HEK293 (cell line): ENCODE data around the gene DUSP22.

Experiments used
- CTCF ChIA-PET: fragments of 350-600 bp; formaldehyde crosslinking; extraction: SDS; loops from one replicate; lab custom pipeline; 2021; ENCODE audit warnings: antibody characterized with exemption; lab: Yijun Ruan, JAX
- POLR2A ChIA-PET: fragments of 300-600 bp; formaldehyde crosslinking; extraction: SDS; loops from one replicate; lab custom pipeline; 2020; ENCODE audit warnings: antibody characterized with exemption, inconsistent platforms; lab: Yijun Ruan, JAX
- H3K27ac ChIP-seq: fragments of 200-500 bp; sonication (Bioruptor generic); 2 replicates; pipeline ENCODE4 v1.5.1; 2014; ENCODE audit warnings: low read depth, low read length, control low read depth, inconsistent platforms; ENCODE audit errors: extremely low read depth
- H3K36me3 ChIP-seq, 2 experiments: fragments of 200-500 bp in 1 of 2; sonication (Bioruptor generic) in 1 of 2; 1 replicate in 1 of 2; 2 replicates in 1 of 2; pipeline ENCODE4 v1.5.1; 2014 to 2017; ENCODE audit warnings: inconsistent platforms in 2 of 2, low read length in 2 of 2; ENCODE audit not compliant: control insufficient read depth in 2 of 2, insufficient read depth in 1 of 2
- H3K4me1 ChIP-seq: fragments of 200-500 bp; sonication (Bioruptor generic); 2 replicates; pipeline ENCODE4 v1.5.1; 2014; ENCODE audit warnings: mild to moderate bottlenecking, low read length, inconsistent platforms; ENCODE audit not compliant: control insufficient read depth, insufficient read depth
- H3K4me3 ChIP-seq: 2 replicates; pipeline ENCODE4 v1.5.1; 2011; ENCODE audit warnings: low read depth, mild to moderate bottlenecking, control low read depth, low read length, moderate library complexity
- H3K9me3 ChIP-seq: fragments of 200-500 bp; sonication (Bioruptor generic); 2 replicates; pipeline ENCODE4 v1.5.1; 2014; ENCODE audit warnings: low read depth, low read length, inconsistent platforms; ENCODE audit not compliant: control insufficient read depth, insufficient read depth
- BCL11B ChIP-seq: fragments of 450-650 bp; formaldehyde crosslinking; IDR thresholded peaks from 2 replicates; pipeline ENCODE4 v1.5.1; 2016; ENCODE audit warnings: low read depth, missing biosample characterization, missing genetic modification characterization
- GFI1B ChIP-seq: fragments of 450-650 bp; formaldehyde crosslinking; IDR thresholded peaks from 2 replicates; pipeline ENCODE4 v1.5.1; 2016; ENCODE audit warnings: missing biosample characterization, missing genetic modification characterization
- KLF1 ChIP-seq: fragments of 450-650 bp; formaldehyde crosslinking; IDR thresholded peaks from 2 replicates; pipeline ENCODE4 v1.5.1; 2016; ENCODE audit warnings: missing biosample characterization, missing genetic modification characterization
- KLF10 ChIP-seq: fragments of 450-650 bp; IDR thresholded peaks from 2 replicates; pipeline ENCODE4 v1.5.1; 2018; ENCODE audit warnings: missing biosample characterization, mild to moderate bottlenecking, missing genetic modification characterization
- OSR2 ChIP-seq: fragments of 450-650 bp; formaldehyde crosslinking; IDR thresholded peaks from 2 replicates; pipeline ENCODE4 v1.5.1; 2016; ENCODE audit warnings: missing biosample characterization, missing genetic modification characterization
- PRDM1 ChIP-seq: fragments of 450-650 bp; formaldehyde crosslinking; IDR thresholded peaks from 2 replicates; pipeline ENCODE4; 2016; ENCODE audit warnings: missing biosample characterization, missing genetic modification characterization
- SCRT2 ChIP-seq: fragments of 450-650 bp; formaldehyde crosslinking; IDR thresholded peaks from 2 replicates; pipeline ENCODE4 v1.5.1; 2016; ENCODE audit warnings: missing biosample characterization, missing genetic modification characterization
- ZBTB17 ChIP-seq: fragments of 450-650 bp; formaldehyde crosslinking; IDR thresholded peaks from 2 replicates; pipeline ENCODE4 v1.5.1; 2016; ENCODE audit warnings: missing biosample characterization, missing genetic modification characterization
- ZBTB20 ChIP-seq: fragments of 450-650 bp; formaldehyde crosslinking; IDR thresholded peaks from 2 replicates; pipeline ENCODE4 v1.5.1; 2016; ENCODE audit warnings: missing biosample characterization, missing genetic modification characterization
- ZBTB8A ChIP-seq: fragments of 450-650 bp; formaldehyde crosslinking; IDR thresholded peaks from 2 replicates; pipeline ENCODE4 v1.5.1; 2016; ENCODE audit warnings: missing biosample characterization, missing genetic modification characterization
- ZIC2 ChIP-seq: fragments of 450-650 bp; formaldehyde crosslinking; IDR thresholded peaks from 2 replicates; pipeline ENCODE4 v1.5.1; 2016; ENCODE audit warnings: missing biosample characterization, missing genetic modification characterization
- ZNF121 ChIP-seq: fragments of 450-650 bp; formaldehyde crosslinking; IDR thresholded peaks from 2 replicates; pipeline ENCODE4 v1.5.1; 2016; ENCODE audit warnings: missing biosample characterization, missing genetic modification characterization
- ZNF174 ChIP-seq: fragments of 450-650 bp; formaldehyde crosslinking; IDR thresholded peaks from 2 replicates; pipeline ENCODE4 v1.5.0; 2017; ENCODE audit warnings: missing biosample characterization, mild to moderate bottlenecking, missing genetic modification characterization
- ZNF211 ChIP-seq: fragments of 450-650 bp; formaldehyde crosslinking; IDR thresholded peaks from 2 replicates; pipeline ENCODE4 v1.5.1; 2016; ENCODE audit warnings: low read depth, missing biosample characterization, missing genetic modification characterization
- ZNF292 ChIP-seq: fragments of 450-650 bp; formaldehyde crosslinking; IDR thresholded peaks from 2 replicates; pipeline ENCODE4 v1.5.1; 2016; ENCODE audit warnings: low read depth, missing biosample characterization, missing genetic modification characterization, borderline replicate concordance
- ZNF302 ChIP-seq: fragments of 450-650 bp; formaldehyde crosslinking; IDR thresholded peaks from 2 replicates; pipeline ENCODE4 v1.5.1; 2016; ENCODE audit warnings: missing biosample characterization, missing genetic modification characterization, low read depth
- ZNF335 ChIP-seq: fragments of 450-650 bp; formaldehyde crosslinking; conservative IDR thresholded peaks from 2 replicates; pipeline ENCODE4 v1.5.1; 2016; ENCODE audit warnings: missing biosample characterization, missing genetic modification characterization
- ZNF37A ChIP-seq: fragments of 450-650 bp; IDR thresholded peaks from 2 replicates; pipeline ENCODE4 v1.5.1; 2018; ENCODE audit warnings: missing biosample characterization, missing genetic modification characterization
- ZNF423 ChIP-seq: fragments of 450-650 bp; formaldehyde crosslinking; IDR thresholded peaks from 2 replicates; pipeline ENCODE4 v1.5.1; 2016; ENCODE audit warnings: missing biosample characterization, missing genetic modification characterization
- ZNF600 ChIP-seq: fragments of 450-650 bp; formaldehyde crosslinking; IDR thresholded peaks from 2 replicates; pipeline ENCODE4 v1.5.1; 2016; ENCODE audit warnings: missing biosample characterization, missing genetic modification characterization
- ZNF621 ChIP-seq: fragments of 450-650 bp; formaldehyde crosslinking; IDR thresholded peaks from 2 replicates; pipeline ENCODE4 v1.5.1; 2017; ENCODE audit warnings: missing biosample characterization, missing genetic modification characterization
- ZNF654 ChIP-seq: fragments of 450-650 bp; formaldehyde crosslinking; IDR thresholded peaks from 2 replicates; pipeline ENCODE4 v1.5.1; 2016; ENCODE audit warnings: low read depth, missing biosample characterization, missing genetic modification characterization
- ZNF707 ChIP-seq: fragments of 450-650 bp; formaldehyde crosslinking; IDR thresholded peaks from 2 replicates; pipeline ENCODE4 v1.5.1; 2016; ENCODE audit warnings: missing biosample characterization, missing genetic modification characterization
- ZXDB ChIP-seq: fragments of 450-650 bp; formaldehyde crosslinking; IDR thresholded peaks from 2 replicates; pipeline ENCODE4 v1.5.1; 2016; ENCODE audit warnings: missing biosample characterization, missing genetic modification characterization
- TF ChIP-seq, protein P1 (sequence below): fragments of 450-650 bp; formaldehyde crosslinking; IDR thresholded peaks from 2 replicates; pipeline ENCODE4 v1.5.1; 2016; ENCODE audit warnings: missing biosample characterization, missing genetic modification characterization
- TF ChIP-seq, protein P2 (sequence below): fragments of 450-650 bp; formaldehyde crosslinking; IDR thresholded peaks from 2 replicates; pipeline ENCODE4 v1.5.1; 2016; ENCODE audit warnings: missing biosample characterization, missing genetic modification characterization
- TF ChIP-seq, protein P3 (sequence below): fragments of 450-650 bp; formaldehyde crosslinking; IDR thresholded peaks from 2 replicates; pipeline ENCODE4 v1.5.1; 2016; ENCODE audit warnings: missing biosample characterization, missing genetic modification characterization, low read depth
- TF ChIP-seq, protein P4 (sequence below): fragments of 450-650 bp; formaldehyde crosslinking; IDR thresholded peaks from 2 replicates; pipeline ENCODE4 v1.5.1; 2017; ENCODE audit warnings: missing biosample characterization, missing genetic modification characterization
- TF ChIP-seq, protein P5 (sequence below): fragments of 450-650 bp; formaldehyde crosslinking; IDR thresholded peaks from 2 replicates; pipeline ENCODE4 v1.5.1; 2016; ENCODE audit warnings: missing biosample characterization, missing genetic modification characterization
- TF ChIP-seq, protein P6 (sequence below): fragments of 450-650 bp; formaldehyde crosslinking; IDR thresholded peaks from 2 replicates; pipeline ENCODE4 v1.5.1; 2017; ENCODE audit warnings: missing biosample characterization, missing genetic modification characterization

The DUSP22 gene

DNA sequence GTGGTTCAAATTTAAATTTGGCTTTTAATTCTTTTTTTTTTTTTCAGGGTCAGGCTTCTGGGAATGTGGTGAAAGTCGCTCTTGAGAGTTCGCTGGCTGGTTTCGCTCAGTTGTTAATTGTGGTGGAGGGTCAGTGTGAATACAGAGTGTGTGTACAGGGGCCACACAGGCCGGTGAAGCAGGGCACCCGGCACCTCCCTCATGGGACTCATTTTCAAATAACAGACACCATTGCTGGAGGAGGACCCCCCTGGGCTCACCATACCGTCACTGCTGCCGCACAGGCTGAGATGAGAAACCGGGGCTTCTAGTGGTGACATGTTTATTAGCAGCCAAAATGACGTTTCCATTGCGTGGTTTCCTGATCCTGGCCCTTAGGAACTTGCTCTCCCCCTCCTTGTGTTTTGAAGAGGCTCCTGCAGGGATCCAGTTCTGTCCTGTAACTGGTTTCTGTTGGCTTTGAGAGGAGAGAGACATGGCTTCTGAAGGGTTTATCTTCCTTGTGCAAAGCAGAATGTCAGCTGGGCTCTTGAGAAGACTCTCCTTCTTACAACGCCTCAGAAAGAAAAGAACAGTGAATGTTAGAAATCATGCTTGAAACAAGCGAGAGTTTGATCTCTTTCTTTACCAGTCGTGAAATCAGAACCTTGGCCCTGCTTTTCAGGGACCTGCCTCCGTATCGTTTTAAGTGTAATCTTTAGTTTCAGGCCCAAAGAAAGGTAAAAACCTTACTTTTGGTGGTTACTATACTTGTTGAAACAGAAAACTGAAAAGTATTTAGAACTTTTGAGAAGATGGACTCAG is 37.8 kb downstream of the DUSP22 start:
- no peaks in the 10 kb centered on the region for H3K36me3 ChIP-seq
- ChIA-PET POLR2A (no interaction called here), CTCF (interaction anchor here (0.5 to 0.9 kb wide), 2 partner anchors 11 to 14 kb away, joined by 3 read pairs; no protein-coding TSS in a partner anchor)
- no peak overlapping the region for H3K4me3 ChIP-seq
- H3K27ac ChIP-seq: no peak overlapping the region
- no peaks in the 10 kb centered on the region for H3K9me3 ChIP-seq
- peaks cover 35% of the 10 kb centered on the region for H3K4me1 ChIP-seq
- TF ChIP-seq ZNF654 (tag by site-specific recombination) (peak; percentile 2; the same call in 1 of the 2 replicates), ZNF302 (tag by site-specific recombination) (no peak), ZBTB20 (peak; percentile 43; the same call in 1 of the 2 replicates), SCRT2 (tag by site-specific recombination) (no peak), ZIC2 (peak; percentile 68), OSR2 (tag by site-specific recombination) (no peak; the same call in 1 of the 2 replicates), ZNF292 (tag by site-specific recombination) (no peak), ZNF335 (tag by site-specific recombination) (peak; percentile 6; the same call in 1 of the 2 replicates), ZNF621 (tag by site-specific recombination) (no peak), PRDM1 (tag by site-specific recombination) (peak; percentile 60; the same call in 1 of the 2 replicates), BCL11B (tag by site-specific recombination) (no peak), KLF10 (tag by site-specific recombination) (no peak), ZNF211 (tag by site-specific recombination) (no peak), ZNF174 (tag by site-specific recombination) (no peak), ZNF37A (tag by site-specific recombination) (no peak), ZNF600 (tag by site-specific recombination) (0 out of 2 replicates have a peak, but pooled peaks have one; percentile 30), ZXDB (tag by site-specific recombination) (no peak), ZBTB17 (tag by site-specific recombination) (no peak), ZNF707 (tag by site-specific recombination) (no peak), GFI1B (no peak), ZBTB8A (tag by site-specific recombination) (0 out of 2 replicates have a peak, but pooled peaks have one; percentile 12), KLF1 (tag by site-specific recombination) (no peak), ZNF121 (tag by site-specific recombination) (no peak), ZNF423 (tag by site-specific recombination) (peak; percentile 41; the same call in 1 of the 2 replicates)
- TF ChIP-seq, protein P1, sequence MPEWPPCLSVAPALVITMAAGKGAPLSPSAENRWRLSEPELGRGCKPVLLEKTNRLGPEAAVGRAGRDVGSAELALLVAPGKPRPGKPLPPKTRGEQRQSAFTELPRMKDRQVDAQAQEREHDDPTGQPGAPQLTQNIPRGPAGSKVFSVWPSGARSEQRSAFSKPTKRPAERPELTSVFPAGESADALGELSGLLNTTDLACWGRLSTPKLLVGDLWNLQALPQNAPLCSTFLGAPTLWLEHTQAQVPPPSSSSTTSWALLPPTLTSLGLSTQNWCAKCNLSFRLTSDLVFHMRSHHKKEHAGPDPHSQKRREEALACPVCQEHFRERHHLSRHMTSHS: no peak
- TF ChIP-seq, protein P2, sequence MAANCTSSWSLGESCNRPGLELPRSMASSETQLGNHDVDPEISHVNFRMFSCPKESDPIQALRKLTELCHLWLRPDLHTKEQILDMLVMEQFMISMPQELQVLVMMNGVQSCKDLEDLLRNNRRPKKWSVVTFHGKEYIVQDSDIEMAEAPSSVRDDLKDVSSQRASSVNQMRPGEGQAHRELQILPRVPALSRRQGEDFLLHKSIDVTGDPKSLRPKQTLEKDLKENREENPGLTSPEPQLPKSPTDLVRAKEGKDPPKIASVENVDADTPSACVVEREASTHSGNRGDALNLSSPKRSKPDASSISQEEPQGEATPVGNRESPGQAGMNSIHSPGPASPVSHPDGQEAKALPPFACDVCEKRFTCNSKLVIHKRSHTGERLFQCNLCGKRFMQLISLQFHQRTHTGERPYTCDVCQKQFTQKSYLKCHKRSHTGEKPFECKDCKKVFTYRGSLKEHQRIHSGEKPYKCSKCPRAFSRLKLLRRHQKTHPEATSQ (tag by site-specific recombination): no peak
- TF ChIP-seq, protein P3, sequence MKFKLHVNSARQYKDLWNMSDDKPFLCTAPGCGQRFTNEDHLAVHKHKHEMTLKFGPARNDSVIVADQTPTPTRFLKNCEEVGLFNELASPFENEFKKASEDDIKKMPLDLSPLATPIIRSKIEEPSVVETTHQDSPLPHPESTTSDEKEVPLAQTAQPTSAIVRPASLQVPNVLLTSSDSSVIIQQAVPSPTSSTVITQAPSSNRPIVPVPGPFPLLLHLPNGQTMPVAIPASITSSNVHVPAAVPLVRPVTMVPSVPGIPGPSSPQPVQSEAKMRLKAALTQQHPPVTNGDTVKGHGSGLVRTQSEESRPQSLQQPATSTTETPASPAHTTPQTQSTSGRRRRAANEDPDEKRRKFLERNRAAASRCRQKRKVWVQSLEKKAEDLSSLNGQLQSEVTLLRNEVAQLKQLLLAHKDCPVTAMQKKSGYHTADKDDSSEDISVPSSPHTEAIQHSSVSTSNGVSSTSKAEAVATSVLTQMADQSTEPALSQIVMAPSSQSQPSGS (tag by site-specific recombination): peak; percentile 78
- TF ChIP-seq, protein P4, sequence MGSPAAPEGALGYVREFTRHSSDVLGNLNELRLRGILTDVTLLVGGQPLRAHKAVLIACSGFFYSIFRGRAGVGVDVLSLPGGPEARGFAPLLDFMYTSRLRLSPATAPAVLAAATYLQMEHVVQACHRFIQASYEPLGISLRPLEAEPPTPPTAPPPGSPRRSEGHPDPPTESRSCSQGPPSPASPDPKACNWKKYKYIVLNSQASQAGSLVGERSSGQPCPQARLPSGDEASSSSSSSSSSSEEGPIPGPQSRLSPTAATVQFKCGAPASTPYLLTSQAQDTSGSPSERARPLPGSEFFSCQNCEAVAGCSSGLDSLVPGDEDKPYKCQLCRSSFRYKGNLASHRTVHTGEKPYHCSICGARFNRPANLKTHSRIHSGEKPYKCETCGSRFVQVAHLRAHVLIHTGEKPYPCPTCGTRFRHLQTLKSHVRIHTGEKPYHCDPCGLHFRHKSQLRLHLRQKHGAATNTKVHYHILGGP (tag by site-specific recombination): no peak
- TF ChIP-seq, protein P5, sequence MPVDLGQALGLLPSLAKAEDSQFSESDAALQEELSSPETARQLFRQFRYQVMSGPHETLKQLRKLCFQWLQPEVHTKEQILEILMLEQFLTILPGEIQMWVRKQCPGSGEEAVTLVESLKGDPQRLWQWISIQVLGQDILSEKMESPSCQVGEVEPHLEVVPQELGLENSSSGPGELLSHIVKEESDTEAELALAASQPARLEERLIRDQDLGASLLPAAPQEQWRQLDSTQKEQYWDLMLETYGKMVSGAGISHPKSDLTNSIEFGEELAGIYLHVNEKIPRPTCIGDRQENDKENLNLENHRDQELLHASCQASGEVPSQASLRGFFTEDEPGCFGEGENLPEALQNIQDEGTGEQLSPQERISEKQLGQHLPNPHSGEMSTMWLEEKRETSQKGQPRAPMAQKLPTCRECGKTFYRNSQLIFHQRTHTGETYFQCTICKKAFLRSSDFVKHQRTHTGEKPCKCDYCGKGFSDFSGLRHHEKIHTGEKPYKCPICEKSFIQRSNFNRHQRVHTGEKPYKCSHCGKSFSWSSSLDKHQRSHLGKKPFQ (tag by site-specific recombination): peak; percentile 88; the same call in 1 of the 2 replicates
- TF ChIP-seq, protein P6, sequence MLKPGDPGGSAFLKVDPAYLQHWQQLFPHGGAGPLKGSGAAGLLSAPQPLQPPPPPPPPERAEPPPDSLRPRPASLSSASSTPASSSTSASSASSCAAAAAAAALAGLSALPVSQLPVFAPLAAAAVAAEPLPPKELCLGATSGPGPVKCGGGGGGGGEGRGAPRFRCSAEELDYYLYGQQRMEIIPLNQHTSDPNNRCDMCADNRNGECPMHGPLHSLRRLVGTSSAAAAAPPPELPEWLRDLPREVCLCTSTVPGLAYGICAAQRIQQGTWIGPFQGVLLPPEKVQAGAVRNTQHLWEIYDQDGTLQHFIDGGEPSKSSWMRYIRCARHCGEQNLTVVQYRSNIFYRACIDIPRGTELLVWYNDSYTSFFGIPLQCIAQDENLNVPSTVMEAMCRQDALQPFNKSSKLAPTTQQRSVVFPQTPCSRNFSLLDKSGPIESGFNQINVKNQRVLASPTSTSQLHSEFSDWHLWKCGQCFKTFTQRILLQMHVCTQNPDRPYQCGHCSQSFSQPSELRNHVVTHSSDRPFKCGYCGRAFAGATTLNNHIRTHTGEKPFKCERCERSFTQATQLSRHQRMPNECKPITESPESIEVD (tag by site-specific recombination): no peak
